SK-N-SH (cell line): ENCODE results near the gene OR6X1. TPM values are rescaled to one million over a fixed set of nuclear protein-coding genes. Genes with fewer than 3 reads are reported as not detected.

ENCODE experiments used
- CTCF ChIA-PET: fragments of 300-600, 350-600 bp; formaldehyde crosslinking; extraction: SDS; loops from one replicate; lab custom pipeline; 2021; lab: Yijun Ruan, JAX
- POLR2A ChIA-PET: fragments of 350-600 bp; sonication (Branson Sonifier 250); formaldehyde crosslinking; extraction: SDS; loops from one replicate; lab custom pipeline; 2020; ENCODE audit warnings: antibody characterized with exemption, inconsistent platforms; lab: Yijun Ruan, JAX
- DNase-seq: peaks from one replicate; pipeline ENCODE4 v3.0.0; 2012
- H2AFZ ChIP-seq: fragments of 200-600 bp; sonication (generic); 2 replicates; pipeline ENCODE4 v1.8.1; 2016; ENCODE audit warnings: antibody characterized with exemption, mild to moderate bottlenecking, low read depth
- H3F3A ChIP-seq: fragments of 200-600 bp; sonication (generic); replicated peaks from 2 replicates; pipeline ENCODE3; 2016; ENCODE audit warnings: antibody characterized with exemption, mild to moderate bottlenecking; ENCODE audit not compliant: insufficient read depth
- H3K27ac ChIP-seq, 2 experiments: fragments of 200-500 bp in 1 of 2; fragments of 200-600 bp in 1 of 2; sonication (Bioruptor generic) in 1 of 2; sonication (generic), shearing (Covaris generic) in 1 of 2; 2 replicates each; pipeline versions ENCODE4 v1.5.1 to v1.6.1; 2014 to 2016; ENCODE audit warnings: low read depth in 2 of 2, inconsistent platforms in 1 of 2, low read length in 1 of 2, mild to moderate bottlenecking in 1 of 2, mixed read lengths in 1 of 2
- H3K27me3 ChIP-seq: fragments of 200-600 bp; sonication (generic), shearing (Covaris generic); 2 replicates; pipeline ENCODE4 v1.6.1; 2016; ENCODE audit warnings: mixed run types; ENCODE audit not compliant: insufficient read depth
- H3K36me3 ChIP-seq, 2 experiments: fragments of 200-500 bp in 1 of 2; fragments of 200-600 bp in 1 of 2; sonication (Bioruptor generic) in 1 of 2; sonication (generic) in 1 of 2; replicated peaks in 1 of 2; 2 replicates each; pipeline versions ENCODE3 to v1.5.1; 2014 to 2016; ENCODE audit warnings: low read length in 1 of 2, mild to moderate bottlenecking in 1 of 2; ENCODE audit not compliant: insufficient read depth in 2 of 2, control insufficient read depth in 1 of 2
- H3K4me1 ChIP-seq, 2 experiments: fragments of 200-500 bp in 1 of 2; fragments of 200-600 bp in 1 of 2; sonication (Bioruptor generic) in 1 of 2; sonication (generic), shearing (Covaris generic) in 1 of 2; 2 replicates each; pipeline versions ENCODE4 v1.5.1 to v1.6.1; 2014 to 2016; ENCODE audit warnings: low read depth in 1 of 2, low read length in 1 of 2, mixed run types in 1 of 2; ENCODE audit not compliant: insufficient read depth in 2 of 2, control insufficient read depth in 1 of 2
- H3K4me2 ChIP-seq: fragments of 200-600 bp; sonication (generic), shearing (Covaris generic); 2 replicates; pipeline ENCODE4 v1.6.1; 2017; ENCODE audit warnings: mixed run types
- H3K4me3 ChIP-seq, 2 experiments: fragments of 200-500 bp in 1 of 2; fragments of 200-600 bp in 1 of 2; sonication (Bioruptor generic) in 1 of 2; sonication (generic), shearing (Covaris generic) in 1 of 2; 2 replicates each; pipeline versions ENCODE4 v1.5.1 to v1.8.1; 2014 to 2016; ENCODE audit warnings: low read depth in 2 of 2, inconsistent platforms in 1 of 2, low read length in 1 of 2, mild to moderate bottlenecking in 1 of 2, mixed read lengths in 1 of 2, moderate library complexity in 1 of 2
- H3K79me2 ChIP-seq: fragments of 200-600 bp; sonication (generic); 2 replicates; pipeline ENCODE4 v1.8.1; 2017; ENCODE audit warnings: mild to moderate bottlenecking; ENCODE audit not compliant: insufficient read depth
- H3K9ac ChIP-seq: fragments of 200-600 bp; sonication (generic); 2 replicates; pipeline ENCODE4 v1.6.1; 2017; ENCODE audit warnings: mixed run types
- H3K9me2 ChIP-seq: fragments of 200-600 bp; sonication (generic); 2 replicates; pipeline ENCODE4 v1.6.1; 2017; ENCODE audit warnings: mixed run types
- H3K9me3 ChIP-seq: fragments of 200-600 bp; sonication (generic); 2 replicates; pipeline ENCODE4 v1.6.1; 2017; ENCODE audit warnings: mixed run types, mild to moderate bottlenecking, moderate library complexity
- H4K20me1 ChIP-seq: fragments of 200-600 bp; sonication (generic); 2 replicates; pipeline ENCODE4 v1.6.1; 2017; ENCODE audit warnings: mild to moderate bottlenecking, mixed run types; ENCODE audit not compliant: insufficient read depth
- EP300 ChIP-seq, 2 experiments: IDR thresholded peaks; 2 replicates each; pipeline versions ENCODE4 v1.4.0 to v1.6.1; 2012; ENCODE audit warnings: borderline replicate concordance in 1 of 2, low read depth in 1 of 2, low read length in 1 of 2
- FOSL2 ChIP-seq: IDR thresholded peaks from 2 replicates; pipeline ENCODE4 v1.4.0; 2012; ENCODE audit warnings: low read depth, mild to moderate bottlenecking, moderate library complexity, borderline replicate concordance
- FOXM1 ChIP-seq: IDR thresholded peaks from 2 replicates; pipeline ENCODE4 v1.4.0; 2012; ENCODE audit warnings: low read depth, mild to moderate bottlenecking
- MEF2A ChIP-seq: IDR thresholded peaks from 2 replicates; pipeline ENCODE4 v1.4.0; 2012; ENCODE audit warnings: low read depth, borderline replicate concordance
- RAD21 ChIP-seq: IDR thresholded peaks from 2 replicates; pipeline ENCODE4 v1.6.1; 2012; ENCODE audit warnings: mild to moderate bottlenecking, low read length
- SMC3 ChIP-seq: IDR thresholded peaks from 2 replicates; pipeline ENCODE4 v1.6.1; 2012; ENCODE audit warnings: low read depth, low read length, improper control_type of control experiment
- TAF1 ChIP-seq: IDR thresholded peaks from 2 replicates; pipeline ENCODE4 v1.6.1; 2012; ENCODE audit warnings: low read depth, mild to moderate bottlenecking, low read length, moderate library complexity, borderline replicate concordance
- WGBS: methylation state at CpG from one replicate; pipeline ENCODE4 v1.1.6; 2017; ENCODE audit warnings: low lambda C conversion rate; 5-methylcytosine and 5-hydroxymethylcytosine counted together
- polyA plus RNA-seq, 3 experiments: library from polyadenylated mRNA; depleted of rRNA; stranded (reverse); fragments of >200 nt; gene quantifications; 2 replicates each; pipeline ENCODE4 v1.2.3, GENCODE V29; 2012
- TF ChIP-seq, protein P1 (sequence below): fragments of 150-350 bp; IDR thresholded peaks from 2 replicates; pipeline ENCODE4 v1.6.1; 2016; ENCODE audit warnings: mild to moderate bottlenecking, low read depth, low read length
- TF ChIP-seq, protein P2 (sequence below): fragments of 200-600 bp; sonication (generic); IDR thresholded peaks from 2 replicates; pipeline ENCODE4 v1.6.1; 2017; ENCODE audit warnings: antibody characterized with exemption, mild to moderate bottlenecking, moderate library complexity
- TF ChIP-seq, protein P3 (sequence below): IDR thresholded peaks from 2 replicates; pipeline ENCODE4 v1.6.1; 2012; ENCODE audit warnings: mild to moderate bottlenecking, low read depth, low read length, moderate library complexity
- TF ChIP-seq, protein P4 (sequence below): IDR thresholded peaks from 2 replicates; pipeline ENCODE4 v1.4.0; 2012; ENCODE audit warnings: low read depth
- TF ChIP-seq, protein P5 (sequence below): IDR thresholded peaks from 2 replicates; pipeline ENCODE4 v1.4.0; 2012; ENCODE audit warnings: low read depth, borderline replicate concordance

Gene OR6X1
- polyA plus RNA-seq, 1 of the 3 experiments (the other 2 are of a cell fraction): not detected

DNA sequence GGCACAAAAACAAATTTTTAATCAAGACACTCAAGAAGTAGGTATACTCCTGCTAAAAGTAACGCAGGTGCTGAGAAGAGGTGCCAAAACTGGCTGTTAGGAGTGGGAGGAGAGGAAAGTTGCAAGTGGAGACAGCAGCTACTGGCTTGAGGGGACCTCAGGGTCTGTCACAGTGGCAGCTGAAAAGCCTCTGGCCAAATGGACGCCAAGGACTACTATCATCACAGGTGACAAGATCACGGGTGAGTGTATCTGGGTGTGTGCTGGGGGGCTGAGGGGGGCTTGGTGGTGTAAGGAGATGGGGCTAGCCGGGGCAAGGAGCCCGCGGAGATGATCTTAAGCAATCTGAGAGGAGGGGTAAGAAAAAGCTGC lies 13.5 kb downstream of the OR6X1 start:
- H3K9me2 ChIP-seq: no peaks in the 10 kb centered on the region
- WGBS: 1% methylated on average over 6 of the region's 6 CpGs
- H3K4me2 ChIP-seq: peak overlapping the region; percentile 95
- H3K9ac ChIP-seq: peak overlapping the region; percentile 92
- CTCF ChIA-PET: interaction anchor here (1.0 to 2.0 kb wide), 3 partner anchors 9 to 929 kb away, joined by 3 to 8 read pairs (median 3); no protein-coding TSS in a partner anchor
- peak overlapping the region; percentile 67 to 86; a peak in 3 of 4 replicates for H3K27ac ChIP-seq
- H2AFZ ChIP-seq: peak overlapping the region; percentile 100
- H3K27me3 ChIP-seq: no peaks in the 10 kb centered on the region
- TF ChIP-seq, protein P1, sequence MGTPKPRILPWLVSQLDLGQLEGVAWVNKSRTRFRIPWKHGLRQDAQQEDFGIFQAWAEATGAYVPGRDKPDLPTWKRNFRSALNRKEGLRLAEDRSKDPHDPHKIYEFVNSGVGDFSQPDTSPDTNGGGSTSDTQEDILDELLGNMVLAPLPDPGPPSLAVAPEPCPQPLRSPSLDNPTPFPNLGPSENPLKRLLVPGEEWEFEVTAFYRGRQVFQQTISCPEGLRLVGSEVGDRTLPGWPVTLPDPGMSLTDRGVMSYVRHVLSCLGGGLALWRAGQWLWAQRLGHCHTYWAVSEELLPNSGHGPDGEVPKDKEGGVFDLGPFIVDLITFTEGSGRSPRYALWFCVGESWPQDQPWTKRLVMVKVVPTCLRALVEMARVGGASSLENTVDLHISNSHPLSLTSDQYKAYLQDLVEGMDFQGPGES: no peak
- TF ChIP-seq FOXM1 (no peak), SMC3 (no peak), EP300 (IDR thresholded peaks at IDR 0.05; ENCODE audit: borderline replicate concordance in 1 of 2, low read depth in 1 of 2, low read length in 1 of 2) (no peak)
- peak overlapping the region; percentile 83 to 91 for H3K4me3 ChIP-seq
- no peak for DNase-seq
- peaks cover 53% of the 10 kb centered on the region for H3K79me2 ChIP-seq
- peaks cover 6 to 14% of the 10 kb centered on the region in 2 experiments; a peak in 3 of 4 replicates for H3K4me1 ChIP-seq
- H3K9me3 ChIP-seq: no peaks in the 10 kb centered on the region
- no peaks in the 10 kb centered on the region for H3F3A ChIP-seq
- peaks cover 23 to 36% of the 10 kb centered on the region in 2 experiments for H3K36me3 ChIP-seq
- 0 out of 2 replicates have a peak, but pooled peaks cover 3% of the 10 kb centered on the region for H4K20me1 ChIP-seq
- POLR2A ChIA-PET: interaction anchor here (1.3 kb wide), 2 partner anchors 12 to 89 kb away, joined by 3 to 4 read pairs; no protein-coding TSS in a partner anchor

DNA sequence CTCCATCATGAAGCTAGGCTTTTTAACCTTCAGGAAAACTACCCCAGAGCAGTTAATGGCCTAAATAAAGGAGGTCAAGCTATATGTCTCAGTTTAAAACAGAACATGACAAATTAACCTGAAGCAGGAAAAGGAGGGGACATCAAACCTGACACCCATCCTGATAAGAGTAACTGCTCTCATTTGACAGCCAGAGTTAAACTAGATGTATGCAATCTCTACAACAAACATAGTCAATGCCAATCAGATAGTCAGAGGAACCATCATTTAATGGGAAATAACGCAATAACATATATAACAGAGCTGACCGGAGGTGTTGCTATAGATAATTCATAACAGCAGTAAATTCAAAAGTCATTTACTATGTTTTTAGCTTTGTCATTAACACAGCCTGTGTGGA lies 15.9 kb downstream of the OR6X1 start:
- ChIA-PET POLR2A (no interaction called here), CTCF (interaction anchor here (1.0 to 2.5 kb wide), 3 partner anchors 19 to 31 kb away, joined by 3 to 11 read pairs (median 7); no protein-coding TSS in a partner anchor)
- no peaks in the 10 kb centered on the region for H3K27me3 ChIP-seq
- H3K4me3 ChIP-seq: no peak overlapping the region
- H3K9ac ChIP-seq: no peak overlapping the region
- TF ChIP-seq, protein P2, sequence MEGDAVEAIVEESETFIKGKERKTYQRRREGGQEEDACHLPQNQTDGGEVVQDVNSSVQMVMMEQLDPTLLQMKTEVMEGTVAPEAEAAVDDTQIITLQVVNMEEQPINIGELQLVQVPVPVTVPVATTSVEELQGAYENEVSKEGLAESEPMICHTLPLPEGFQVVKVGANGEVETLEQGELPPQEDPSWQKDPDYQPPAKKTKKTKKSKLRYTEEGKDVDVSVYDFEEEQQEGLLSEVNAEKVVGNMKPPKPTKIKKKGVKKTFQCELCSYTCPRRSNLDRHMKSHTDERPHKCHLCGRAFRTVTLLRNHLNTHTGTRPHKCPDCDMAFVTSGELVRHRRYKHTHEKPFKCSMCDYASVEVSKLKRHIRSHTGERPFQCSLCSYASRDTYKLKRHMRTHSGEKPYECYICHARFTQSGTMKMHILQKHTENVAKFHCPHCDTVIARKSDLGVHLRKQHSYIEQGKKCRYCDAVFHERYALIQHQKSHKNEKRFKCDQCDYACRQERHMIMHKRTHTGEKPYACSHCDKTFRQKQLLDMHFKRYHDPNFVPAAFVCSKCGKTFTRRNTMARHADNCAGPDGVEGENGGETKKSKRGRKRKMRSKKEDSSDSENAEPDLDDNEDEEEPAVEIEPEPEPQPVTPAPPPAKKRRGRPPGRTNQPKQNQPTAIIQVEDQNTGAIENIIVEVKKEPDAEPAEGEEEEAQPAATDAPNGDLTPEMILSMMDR: no peak
- TF ChIP-seq SMC3: no peak
- TF ChIP-seq RAD21: no peak
- no peak for TF ChIP-seq FOSL2
- TF ChIP-seq MEF2A: no peak
- TF ChIP-seq, protein P3, sequence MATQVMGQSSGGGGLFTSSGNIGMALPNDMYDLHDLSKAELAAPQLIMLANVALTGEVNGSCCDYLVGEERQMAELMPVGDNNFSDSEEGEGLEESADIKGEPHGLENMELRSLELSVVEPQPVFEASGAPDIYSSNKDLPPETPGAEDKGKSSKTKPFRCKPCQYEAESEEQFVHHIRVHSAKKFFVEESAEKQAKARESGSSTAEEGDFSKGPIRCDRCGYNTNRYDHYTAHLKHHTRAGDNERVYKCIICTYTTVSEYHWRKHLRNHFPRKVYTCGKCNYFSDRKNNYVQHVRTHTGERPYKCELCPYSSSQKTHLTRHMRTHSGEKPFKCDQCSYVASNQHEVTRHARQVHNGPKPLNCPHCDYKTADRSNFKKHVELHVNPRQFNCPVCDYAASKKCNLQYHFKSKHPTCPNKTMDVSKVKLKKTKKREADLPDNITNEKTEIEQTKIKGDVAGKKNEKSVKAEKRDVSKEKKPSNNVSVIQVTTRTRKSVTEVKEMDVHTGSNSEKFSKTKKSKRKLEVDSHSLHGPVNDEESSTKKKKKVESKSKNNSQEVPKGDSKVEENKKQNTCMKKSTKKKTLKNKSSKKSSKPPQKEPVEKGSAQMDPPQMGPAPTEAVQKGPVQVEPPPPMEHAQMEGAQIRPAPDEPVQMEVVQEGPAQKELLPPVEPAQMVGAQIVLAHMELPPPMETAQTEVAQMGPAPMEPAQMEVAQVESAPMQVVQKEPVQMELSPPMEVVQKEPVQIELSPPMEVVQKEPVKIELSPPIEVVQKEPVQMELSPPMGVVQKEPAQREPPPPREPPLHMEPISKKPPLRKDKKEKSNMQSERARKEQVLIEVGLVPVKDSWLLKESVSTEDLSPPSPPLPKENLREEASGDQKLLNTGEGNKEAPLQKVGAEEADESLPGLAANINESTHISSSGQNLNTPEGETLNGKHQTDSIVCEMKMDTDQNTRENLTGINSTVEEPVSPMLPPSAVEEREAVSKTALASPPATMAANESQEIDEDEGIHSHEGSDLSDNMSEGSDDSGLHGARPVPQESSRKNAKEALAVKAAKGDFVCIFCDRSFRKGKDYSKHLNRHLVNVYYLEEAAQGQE: no peak
- TF ChIP-seq, protein P4, sequence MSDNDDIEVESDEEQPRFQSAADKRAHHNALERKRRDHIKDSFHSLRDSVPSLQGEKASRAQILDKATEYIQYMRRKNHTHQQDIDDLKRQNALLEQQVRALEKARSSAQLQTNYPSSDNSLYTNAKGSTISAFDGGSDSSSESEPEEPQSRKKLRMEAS: no peak
- no peak for TF ChIP-seq TAF1
- TF ChIP-seq, protein P5, sequence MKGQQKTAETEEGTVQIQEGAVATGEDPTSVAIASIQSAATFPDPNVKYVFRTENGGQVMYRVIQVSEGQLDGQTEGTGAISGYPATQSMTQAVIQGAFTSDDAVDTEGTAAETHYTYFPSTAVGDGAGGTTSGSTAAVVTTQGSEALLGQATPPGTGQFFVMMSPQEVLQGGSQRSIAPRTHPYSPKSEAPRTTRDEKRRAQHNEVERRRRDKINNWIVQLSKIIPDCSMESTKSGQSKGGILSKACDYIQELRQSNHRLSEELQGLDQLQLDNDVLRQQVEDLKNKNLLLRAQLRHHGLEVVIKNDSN: no peak
- H3K9me2 ChIP-seq: no peaks in the 10 kb centered on the region
- no peaks in the 10 kb centered on the region for H3K9me3 ChIP-seq
- H3K4me1 ChIP-seq: peaks cover 6 to 14% of the 10 kb centered on the region in 2 experiments; a peak in 3 of 4 replicates
- peaks cover 36 to 54% of the 10 kb centered on the region in 2 experiments for H3K36me3 ChIP-seq
- peaks cover 71% of the 10 kb centered on the region for H3K79me2 ChIP-seq
- H2AFZ ChIP-seq: no peak overlapping the region
- 10% methylated on average over 2 of the region's 2 CpGs for WGBS
- no peak for DNase-seq
- H3F3A ChIP-seq: no peaks in the 10 kb centered on the region
- H3K27ac ChIP-seq: no peak overlapping the region
- H4K20me1 ChIP-seq: 0 out of 2 replicates have a peak, but pooled peaks cover 3% of the 10 kb centered on the region
- no peak overlapping the region for H3K4me2 ChIP-seq
